H54 (cell line): ENCODE results near the gene GIPC2.

Experiments
- DNase-seq: peaks from one replicate; pipeline ENCODE4 v3.0.0; 2011; ENCODE audit warnings: low spot score, mixed read lengths; ENCODE audit not compliant: insufficient read length
- FAIRE-seq: peaks from 3 replicates; lab custom pipeline; 2011; peaks lifted over from hg19 to GRCh38; lab: Jason Lieb, UNC
- POLR2A ChIP-seq: IDR thresholded peaks from 2 replicates; pipeline ENCODE4 v1.6.1; 2011; ENCODE audit warnings: low read depth, mild to moderate bottlenecking, low read length

GIPC2 gene

DNA sequence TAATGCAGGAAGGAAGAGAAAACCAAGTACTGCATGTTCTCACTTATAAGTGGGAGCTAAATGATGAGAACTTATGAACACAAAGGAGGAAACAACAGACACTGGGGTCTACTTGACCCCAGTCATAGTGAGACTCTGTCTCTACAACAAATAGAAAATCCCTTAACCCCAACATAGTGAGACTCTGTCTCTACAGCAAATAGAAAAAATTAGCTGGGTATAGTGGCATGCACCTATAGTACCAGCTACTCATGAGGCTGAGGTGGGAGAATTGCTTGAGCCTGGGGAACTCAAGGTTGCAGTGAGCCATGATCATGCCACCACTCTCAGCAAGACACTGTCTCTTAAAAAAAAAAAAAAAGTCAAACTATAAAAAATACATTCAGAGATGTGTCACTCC lies 42.7 kb downstream of the GIPC2 start:
- DNase-seq = no peak
- no peak for FAIRE-seq
- TF ChIP-seq POLR2A = no peak

DNA sequence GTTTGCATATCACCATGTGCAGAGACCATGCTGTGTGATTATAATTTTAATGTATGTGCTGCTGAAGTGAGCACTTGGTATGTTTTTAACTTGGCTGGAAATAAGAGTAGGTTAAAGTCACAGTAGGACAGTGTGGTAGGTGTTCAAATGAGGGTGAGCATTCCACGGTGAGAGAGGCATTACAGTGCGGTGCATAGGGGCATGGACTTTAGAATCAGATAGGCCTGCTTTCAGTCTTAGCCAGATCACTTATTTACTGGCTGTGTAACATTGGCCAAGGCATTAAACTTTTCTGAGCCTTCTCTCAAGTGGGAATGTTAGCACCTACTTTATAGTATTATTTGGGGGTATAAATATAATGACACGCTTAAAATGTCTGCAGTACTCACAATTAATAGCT lies 43.2 kb downstream of the GIPC2 start:
- no peak for DNase-seq
- no peak for FAIRE-seq
- TF ChIP-seq POLR2A = no peak

DNA sequence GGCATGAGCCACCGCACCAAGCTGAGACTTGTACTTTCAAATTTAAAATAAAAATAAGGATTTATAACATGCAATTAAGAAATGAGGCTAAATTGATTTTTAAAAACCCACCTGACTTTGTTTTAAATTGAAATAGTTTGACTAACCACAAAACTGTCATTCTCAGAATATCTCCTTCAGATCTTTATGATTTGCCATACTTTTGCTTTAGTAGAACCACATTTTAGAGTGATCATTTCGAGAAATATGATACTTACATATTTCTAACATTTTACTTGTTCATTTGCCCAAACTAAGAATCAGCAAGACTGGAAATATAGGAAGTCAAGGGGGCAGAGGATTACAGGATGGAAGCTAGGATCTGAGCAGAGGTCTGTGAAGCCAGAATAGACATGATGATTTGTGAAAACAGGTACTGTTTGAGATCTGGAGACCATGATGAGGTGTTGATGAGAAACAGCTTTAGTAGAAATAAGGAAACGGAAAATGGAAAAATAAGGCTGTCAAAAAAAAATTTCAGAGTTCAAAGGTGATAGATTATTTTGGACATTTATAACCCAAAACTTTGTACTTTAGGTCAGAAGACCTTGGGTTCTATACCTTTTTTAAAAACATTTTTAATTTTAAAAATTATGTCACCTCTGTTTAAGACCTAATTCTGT lies 44.8 kb downstream of the GIPC2 start:
- FAIRE-seq = no peak

DNA sequence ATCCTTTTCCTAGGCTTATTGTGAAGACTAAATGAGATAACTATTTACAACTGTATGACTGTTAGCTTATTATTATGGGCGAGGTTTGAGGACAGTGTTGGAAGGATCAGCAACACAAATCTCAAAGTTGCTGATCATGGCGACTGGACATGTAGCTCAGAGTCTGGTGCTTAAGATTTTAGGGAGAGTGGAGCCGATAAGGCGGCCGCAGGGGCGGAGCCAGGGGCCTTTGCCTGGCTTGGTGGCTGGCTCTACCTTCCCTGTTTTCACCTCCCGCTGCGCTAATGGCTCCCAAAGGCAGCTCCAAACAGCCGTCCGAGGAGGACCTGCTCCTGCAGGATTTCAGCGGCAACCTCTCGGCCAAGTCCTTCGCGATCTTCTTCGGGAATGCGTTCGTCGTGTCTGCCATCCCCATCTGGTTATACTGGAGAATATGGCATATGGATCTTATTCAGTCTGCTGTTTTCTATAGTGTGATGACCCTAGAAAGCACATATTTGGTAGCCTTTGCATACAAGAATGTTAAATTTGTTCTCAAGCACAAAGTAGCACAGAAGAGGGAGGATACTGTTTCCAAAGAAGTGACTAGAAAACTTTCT lies 45.5 kb downstream of the GIPC2 start:
- DNase-seq (no peak), FAIRE-seq (peak; percentile 6)
- no peak for TF ChIP-seq POLR2A

More for the DNA sequence above, 44.8 kb downstream of the GIPC2 start:
- DNase-seq = no peak
- TF ChIP-seq POLR2A = no peak

GRCh38 chr1:78091886-78092285 lies 46.1 kb downstream of the GIPC2 start:
- no peak for DNase-seq
- TF ChIP-seq POLR2A = no peak
- no peak for FAIRE-seq

DNA sequence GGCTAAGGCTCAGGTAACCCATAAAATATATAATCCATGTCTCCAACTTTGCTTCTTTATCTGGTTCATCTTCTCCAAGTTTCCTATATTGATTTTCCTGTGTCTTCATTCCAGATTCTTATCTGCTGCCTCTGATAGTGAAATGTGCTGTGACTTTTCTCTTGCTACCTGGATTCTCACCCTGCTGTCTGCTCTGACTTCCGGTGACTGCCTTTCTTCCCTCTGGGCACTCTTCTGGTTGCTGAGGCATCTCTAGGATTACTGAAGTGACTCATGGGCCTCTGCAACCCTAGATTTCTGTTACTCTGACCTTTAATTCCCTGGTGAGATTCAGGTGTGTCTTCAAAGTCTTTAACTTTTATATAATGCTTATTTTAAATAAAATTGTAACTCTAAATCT lies 46.9 kb downstream of the GIPC2 start:
- DNase-seq (peak; percentile 34), FAIRE-seq (peak; percentile 94)
- no peak for TF ChIP-seq POLR2A

- FAIRE-seq = no peak
- TF ChIP-seq POLR2A = no peak
- DNase-seq = no peak
These were observed 47.8 kb downstream of the GIPC2 start for GRCh38 chr1:78093560-78093959.

DNA sequence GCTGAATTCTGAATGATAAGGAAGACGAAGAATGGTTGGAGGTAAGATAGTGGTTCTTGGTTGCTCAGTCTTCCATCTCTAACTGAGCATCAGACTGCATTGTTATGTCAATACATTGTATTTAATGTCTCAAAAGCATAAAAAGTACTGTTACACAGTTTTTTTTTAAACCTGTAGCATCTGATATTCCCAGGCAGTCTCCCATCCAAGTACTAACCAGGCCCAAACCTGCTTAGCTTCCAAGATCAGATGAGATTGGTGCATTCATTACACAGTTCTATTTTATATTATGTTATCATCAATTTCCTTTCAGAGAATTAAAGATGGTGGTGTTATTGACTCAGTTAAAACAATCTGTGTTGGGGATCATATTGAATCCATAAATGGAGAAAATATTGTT lies 48.9 kb downstream of the GIPC2 start:
- no peak for TF ChIP-seq POLR2A
- no peak for FAIRE-seq
- no peak for DNase-seq

GRCh38 chr1:78095593-78095992 lies 49.8 kb downstream of the GIPC2 start:
- FAIRE-seq = peak; percentile 93
- no peak for TF ChIP-seq POLR2A

GRCh38 chr1:78096017-78096416 lies 50.3 kb downstream of the GIPC2 start:
- no peak for DNase-seq
- no peak for FAIRE-seq
- TF ChIP-seq POLR2A = no peak

More at GRCh38 chr1:78095593-78095992, 49.8 kb downstream of the GIPC2 start:
- DNase-seq = no peak

DNA sequence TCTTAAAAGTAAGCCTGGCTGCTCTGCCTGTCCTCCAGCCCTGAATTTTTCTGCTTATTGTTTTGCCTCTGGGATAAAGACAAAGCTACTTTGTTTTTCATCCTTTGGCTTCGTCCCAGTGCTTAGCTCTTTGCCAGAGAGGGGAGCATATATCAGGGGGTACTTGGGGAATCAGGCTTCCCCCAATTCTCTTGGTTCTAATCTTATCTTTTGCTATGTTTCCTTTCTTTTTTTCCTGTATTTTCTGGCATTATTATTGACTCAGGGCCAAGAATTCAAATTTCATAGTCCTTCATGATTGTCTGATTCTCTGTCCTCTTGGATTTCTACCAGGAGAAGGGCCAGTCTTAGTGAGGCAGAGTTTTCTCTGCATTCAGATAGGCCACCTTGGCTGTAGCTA lies 51.2 kb downstream of the GIPC2 start:
- FAIRE-seq (no peak), DNase-seq (no peak)
- no peak for TF ChIP-seq POLR2A

DNA sequence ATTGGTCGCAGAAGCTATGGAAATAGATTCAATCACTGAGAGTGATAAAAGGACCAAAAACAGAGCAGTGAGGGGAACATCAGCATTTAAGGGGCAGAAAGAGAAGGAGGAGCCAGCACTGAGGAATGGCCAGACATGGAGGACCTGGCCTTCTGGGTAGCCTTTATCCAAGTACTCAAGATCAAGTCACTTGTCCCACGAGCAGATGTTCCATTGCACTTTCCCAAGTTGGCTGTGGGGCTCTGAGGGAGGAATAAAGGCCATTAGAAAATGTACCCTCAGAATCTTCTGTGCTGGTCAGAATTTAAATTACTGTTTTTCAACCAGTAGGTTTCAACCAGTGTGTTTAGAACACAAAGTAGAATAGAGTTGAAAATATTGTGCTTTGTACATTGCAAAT lies 55.3 kb downstream of the GIPC2 start:
- FAIRE-seq (no peak), DNase-seq (no peak)
- no peak for TF ChIP-seq POLR2A

- TF ChIP-seq POLR2A = no peak
- DNase-seq (peak; percentile 38), FAIRE-seq (peak; percentile 97)
These were observed 55.7 kb downstream of the GIPC2 start for GRCh38 chr1:78101514-78101913.

DNA sequence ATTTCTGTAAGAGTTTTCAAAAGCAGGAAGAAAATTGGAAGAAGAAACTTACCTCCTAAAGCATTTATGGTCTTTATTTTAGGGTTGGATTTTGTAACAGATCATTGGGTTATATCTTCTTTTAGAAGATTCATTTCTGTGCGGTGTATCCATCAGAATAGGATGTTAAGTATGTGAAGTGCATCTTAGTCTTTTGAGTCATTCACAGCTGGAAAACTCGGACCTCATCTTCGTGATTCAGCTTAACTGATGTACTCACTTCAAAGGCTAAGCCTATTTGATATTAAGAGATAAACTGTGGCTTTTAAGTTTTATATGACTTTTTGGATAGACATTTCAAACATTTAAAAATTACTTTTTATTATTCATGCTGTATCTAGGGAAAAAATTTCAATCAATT lies 56.3 kb downstream of the GIPC2 start:
- TF ChIP-seq POLR2A = no peak
- DNase-seq (peak; percentile 16), FAIRE-seq (no peak)

DNA sequence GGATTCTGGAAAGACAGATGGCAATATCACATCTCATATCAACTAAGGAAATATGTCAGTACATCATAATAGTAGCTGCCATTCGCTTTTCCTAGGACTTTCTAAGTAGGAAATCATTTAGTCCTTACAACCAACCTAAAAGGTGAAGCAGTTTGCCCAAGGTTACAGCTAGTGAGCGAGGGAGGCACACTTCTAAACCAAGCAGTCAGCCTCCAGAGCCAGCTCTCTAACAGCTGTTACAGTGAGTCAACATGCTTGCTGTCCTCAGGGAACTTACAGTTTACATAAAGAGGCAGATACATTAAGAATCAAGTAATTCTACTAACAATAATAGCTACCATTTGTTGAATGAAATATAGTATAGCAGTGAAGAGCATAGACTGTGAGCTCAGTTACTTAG lies 57.1 kb downstream of the GIPC2 start:
- no peak for DNase-seq
- no peak for FAIRE-seq
- no peak for TF ChIP-seq POLR2A
